GM21723 (cell line): ENCODE results near the gene SOX30.

Experiments
- ATAC-seq: cut with Tn5 transposase; IDR thresholded peaks from one replicate; pipeline ENCODE4 v1.9.1; 2021; ENCODE audit warnings: mild to moderate bottlenecking, moderate library complexity; ENCODE audit not compliant: unreplicated experiment

SOX30 gene

GRCh38 chr5:157578079-157578780 is 74.0 kb downstream of the SOX30 start:
- ATAC-seq = no peak

GRCh38 chr5:157576678-157577077 is 75.6 kb downstream of the SOX30 start:
- ATAC-seq = no peak
